ENCODE results near the gene ASPSCR1. TPM values are rescaled to one million over a fixed set of nuclear protein-coding genes. Genes with fewer than 3 reads are reported as not detected.

Gene ASPSCR1
- total and polyA plus RNA-seq, 2 of the 8 experiments (the other 6 are each of a cell fraction or from before 2014, with no cell fraction given) = 33.3 to 43.7 TPM

- FAIRE-seq (no peak), DNase-seq (ENCODE audit: low read depth in 1 of 2, low spot score in 2 of 2) (no peak)
- Histone ChIP-seq H2BK120ac (replicated peaks; ENCODE audit: low read depth, low read length) (no peak overlapping the region), H4K5ac (ENCODE audit: insufficient read length, low read depth, low read length) (no peak overlapping the region), H3K23me2 (ENCODE audit: low read depth, low read length) (peaks cover 9% of the 10 kb centered on the region; the same call in 1 of the 2 replicates), H3K27ac (ENCODE audit: low read depth, low read length) (no peak overlapping the region), H4K91ac (replicated peaks; ENCODE audit: insufficient read length, low read length) (no peak overlapping the region), H3K36me3 (ENCODE audit: control insufficient read depth in 2 of 4, insufficient read depth in 4 of 4, low read length in 3 of 4) (no peaks in the 10 kb centered on the region), H4K20me1 (replicated peaks in 1 of 2; ENCODE audit: control insufficient read depth in 1 of 2, insufficient read depth in 2 of 2, low read length in 2 of 2) (peaks cover 2 to 8% of the 10 kb centered on the region in 2 experiments), H2AK5ac (ENCODE audit: low read depth, low read length) (0 out of 2 replicates have a peak overlapping the region, but pooled peaks have one; percentile 48), H4K8ac (ENCODE audit: extremely low read depth, insufficient read depth, low read length) (no peak overlapping the region), H3K4me1 (replicated peaks in 1 of 4; ENCODE audit: control insufficient read depth in 3 of 4, insufficient read depth in 4 of 4, low read length in 3 of 4) (peaks cover 3 to 21% (median 8%) of the 10 kb centered on the region in 4 experiments; a peak in 6 of 7 replicates), H3K79me2 (ENCODE audit: control insufficient read depth in 1 of 2, insufficient read depth in 2 of 2, low read length in 2 of 2) (no peaks in the 10 kb centered on the region), H3K9me3 (ENCODE audit: insufficient read depth in 2 of 2, low read depth in 1 of 2, low read length in 1 of 2) (no peaks in the 10 kb centered on the region), H3K9ac (replicated peaks in 1 of 4; ENCODE audit: extremely low read depth in 1 of 4, low read depth in 3 of 4, low read length in 3 of 4) (no peak overlapping the region), H3K23ac (ENCODE audit: insufficient read length) (no peak overlapping the region), H3K4me2 (ENCODE audit: insufficient read depth in 1 of 2, low read depth in 2 of 2, low read length in 2 of 2) (no peak overlapping the region), H3K27me3 (replicated peaks in 1 of 4; ENCODE audit: control insufficient read depth in 3 of 4, extremely low read depth in 1 of 4, insufficient read depth in 3 of 4, low read length in 3 of 4) (peaks cover 0 to 4% (median 0%) of the 10 kb centered on the region in 4 experiments; a peak in 1 of 7 replicates), H2BK20ac (ENCODE audit: low read length) (peak overlapping the region; percentile 61), H3K4ac (replicated peaks; ENCODE audit: insufficient read length, low read depth, low read length) (no peak overlapping the region), H3K56ac (replicated peaks; ENCODE audit: insufficient read length, low read depth, low read length) (no peak overlapping the region), H3K14ac (ENCODE audit: insufficient read length) (no peak overlapping the region), H2BK15ac (ENCODE audit: low read length) (no peak overlapping the region), H2BK12ac (ENCODE audit: low read depth, low read length) (0 out of 2 replicates have a peak overlapping the region, but pooled peaks have one; percentile 39), H2BK5ac (ENCODE audit: low read depth, low read length) (no peak overlapping the region), H3K79me1 (ENCODE audit: low read depth, low read length) (no peaks in the 10 kb centered on the region; the same call in 1 of the 2 replicates), H2AFZ (ENCODE audit: low read length) (no peak overlapping the region), H3K4me3 (ENCODE audit: extremely low read depth in 1 of 4, insufficient read depth in 2 of 4, low read depth in 3 of 4, low read length in 4 of 4) (no peak overlapping the region), H3K18ac (ENCODE audit: extremely low read depth, low read length) (no peak overlapping the region)
- no peak for TF ChIP-seq KDM5A (IDR thresholded peaks at IDR 0.05; ENCODE audit: low read length)
- TF ChIP-seq JUND (IDR thresholded peaks at IDR 0.05; ENCODE audit: low read length) = no peak
- TF ChIP-seq PHF8 (conservative IDR thresholded peaks at IDR 0.05; ENCODE audit: low read depth, low read length) = no peak
- TF ChIP-seq SP2 (IDR thresholded peaks at IDR 0.05; ENCODE audit: low read length) = no peak
- ChIA-PET POLR2A (ENCODE audit: partially characterized antibody) (interaction anchor here (1.2 kb wide), 1 partner anchor 11 kb away, joined by 5 read pairs; no protein-coding TSS in a partner anchor), CTCF (ENCODE audit: partially characterized antibody) (interaction anchor here (0.7 to 4.1 kb wide), 3 partner anchors 10 to 37 kb away, joined by 3 to 21 read pairs (median 3); no protein-coding TSS in a partner anchor)
- WGBS, 2 experiments (ENCODE audit: extremely low coverage in 1 of 2, insufficient coverage in 1 of 2, insufficient read length in 1 of 2, insufficient replicate concordance in 2 of 2, low coverage in 1 of 2, low lambda C conversion rate in 2 of 2, missing lambda C conversion rate in 1 of 2) = 90% methylated on average over 8 of the region's 8 CpGs; no CpG with 5 or more reads in 1 of the 2 experiments
These were observed 62.4 kb downstream of the ASPSCR1 start for GRCh38 chr17:82039695-82040299.
